HEK293 (cell line): ENCODE measurements around the gene EDAR.

ENCODE experiments used
- CTCF ChIA-PET: fragments of 350-600 bp; formaldehyde crosslinking; extraction: SDS; loops from one replicate; lab custom pipeline; 2021; ENCODE audit warnings: antibody characterized with exemption; lab: Yijun Ruan, JAX
- POLR2A ChIA-PET: fragments of 300-600 bp; formaldehyde crosslinking; extraction: SDS; loops from one replicate; lab custom pipeline; 2020; ENCODE audit warnings: antibody characterized with exemption, inconsistent platforms; lab: Yijun Ruan, JAX
- H3K27ac ChIP-seq: fragments of 200-500 bp; sonication (Bioruptor generic); 2 replicates; pipeline ENCODE4 v1.5.1; 2014; ENCODE audit warnings: low read depth, low read length, control low read depth, inconsistent platforms; ENCODE audit errors: extremely low read depth
- H3K36me3 ChIP-seq, 2 experiments: fragments of 200-500 bp in 1 of 2; sonication (Bioruptor generic) in 1 of 2; 1 replicate in 1 of 2; 2 replicates in 1 of 2; pipeline ENCODE4 v1.5.1; 2014 to 2017; ENCODE audit warnings: inconsistent platforms in 2 of 2, low read length in 2 of 2; ENCODE audit not compliant: control insufficient read depth in 2 of 2, insufficient read depth in 1 of 2
- H3K4me1 ChIP-seq: fragments of 200-500 bp; sonication (Bioruptor generic); 2 replicates; pipeline ENCODE4 v1.5.1; 2014; ENCODE audit warnings: mild to moderate bottlenecking, low read length, inconsistent platforms; ENCODE audit not compliant: control insufficient read depth, insufficient read depth
- H3K4me3 ChIP-seq: 2 replicates; pipeline ENCODE4 v1.5.1; 2011; ENCODE audit warnings: low read depth, mild to moderate bottlenecking, control low read depth, low read length, moderate library complexity
- H3K9me3 ChIP-seq: fragments of 200-500 bp; sonication (Bioruptor generic); 2 replicates; pipeline ENCODE4 v1.5.1; 2014; ENCODE audit warnings: low read depth, low read length, inconsistent platforms; ENCODE audit not compliant: control insufficient read depth, insufficient read depth
- GFI1B ChIP-seq: fragments of 450-650 bp; formaldehyde crosslinking; IDR thresholded peaks from 2 replicates; pipeline ENCODE4 v1.5.1; 2016; ENCODE audit warnings: missing biosample characterization, missing genetic modification characterization
- GLI4 ChIP-seq: fragments of 450-650 bp; formaldehyde crosslinking; IDR thresholded peaks from 2 replicates; pipeline ENCODE4 v1.5.1; 2016; ENCODE audit warnings: missing biosample characterization, missing genetic modification characterization
- HOXA7 ChIP-seq: sonication (generic); formaldehyde crosslinking; IDR thresholded peaks from 2 replicates; pipeline ENCODE4 v1.8.1; 2022; ENCODE audit warnings: missing genetic modification reagents, borderline replicate concordance
- SP2 ChIP-seq: fragments of 450-650 bp; formaldehyde crosslinking; IDR thresholded peaks from 2 replicates; pipeline ENCODE4 v1.5.1; 2016; ENCODE audit warnings: missing biosample characterization, missing genetic modification characterization
- SP7 ChIP-seq: fragments of 450-650 bp; formaldehyde crosslinking; IDR thresholded peaks from 2 replicates; pipeline ENCODE4 v1.5.1; 2016; ENCODE audit warnings: missing biosample characterization, missing genetic modification characterization
- ZBTB8A ChIP-seq: fragments of 450-650 bp; formaldehyde crosslinking; IDR thresholded peaks from 2 replicates; pipeline ENCODE4 v1.5.1; 2016; ENCODE audit warnings: missing biosample characterization, missing genetic modification characterization
- ZFP41 ChIP-seq: fragments of 450-650 bp; formaldehyde crosslinking; IDR thresholded peaks from 2 replicates; pipeline ENCODE4 v1.5.1; 2016; ENCODE audit warnings: missing biosample characterization, missing genetic modification characterization, borderline replicate concordance
- ZIC2 ChIP-seq: fragments of 450-650 bp; formaldehyde crosslinking; IDR thresholded peaks from 2 replicates; pipeline ENCODE4 v1.5.1; 2016; ENCODE audit warnings: missing biosample characterization, missing genetic modification characterization
- ZNF140 ChIP-seq: fragments of 450-650 bp; formaldehyde crosslinking; IDR thresholded peaks from 2 replicates; pipeline ENCODE4 v1.5.1; 2016; ENCODE audit warnings: missing biosample characterization, missing genetic modification characterization
- ZNF175 ChIP-seq: fragments of 450-650 bp; formaldehyde crosslinking; IDR thresholded peaks from 2 replicates; pipeline ENCODE4 v1.5.1; 2016; ENCODE audit warnings: missing biosample characterization, missing genetic modification characterization
- ZNF19 ChIP-seq: fragments of 450-650 bp; formaldehyde crosslinking; IDR thresholded peaks from 2 replicates; pipeline ENCODE4; 2016; ENCODE audit warnings: missing biosample characterization, missing genetic modification characterization, low read depth
- ZNF324 ChIP-seq: fragments of 450-650 bp; formaldehyde crosslinking; IDR thresholded peaks from 2 replicates; pipeline ENCODE4 v1.5.1; 2016; ENCODE audit warnings: missing biosample characterization, missing genetic modification characterization
- ZNF335 ChIP-seq: fragments of 450-650 bp; formaldehyde crosslinking; conservative IDR thresholded peaks from 2 replicates; pipeline ENCODE4 v1.5.1; 2016; ENCODE audit warnings: missing biosample characterization, missing genetic modification characterization
- ZNF404 ChIP-seq: fragments of 450-650 bp; formaldehyde crosslinking; IDR thresholded peaks from 2 replicates; pipeline ENCODE4 v1.5.1; 2017; ENCODE audit warnings: missing biosample characterization, missing genetic modification characterization
- ZNF514 ChIP-seq: fragments of 450-650 bp; formaldehyde crosslinking; IDR thresholded peaks from 2 replicates; pipeline ENCODE4 v1.5.1; 2016; ENCODE audit warnings: missing biosample characterization, missing genetic modification characterization
- ZNF658 ChIP-seq: fragments of 450-650 bp; formaldehyde crosslinking; IDR thresholded peaks from 2 replicates; pipeline ENCODE4; 2016; ENCODE audit warnings: missing biosample characterization, missing genetic modification characterization
- ZNF677 ChIP-seq: fragments of 450-650 bp; IDR thresholded peaks from 2 replicates; pipeline ENCODE4 v1.5.0; 2018; ENCODE audit warnings: missing biosample characterization, mild to moderate bottlenecking, missing genetic modification characterization, moderate library complexity
- TF ChIP-seq, protein P1 (sequence below): fragments of 450-650 bp; formaldehyde crosslinking; conservative IDR thresholded peaks from 2 replicates; pipeline ENCODE4 v1.5.1; 2016; ENCODE audit warnings: low read depth, missing biosample characterization, missing genetic modification characterization
- TF ChIP-seq, protein P2 (sequence below): fragments of 450-650 bp; formaldehyde crosslinking; optimal IDR thresholded peaks from 2 replicates; pipeline ENCODE3; 2016; ENCODE audit warnings: missing biosample characterization, mild to moderate bottlenecking, missing genetic modification characterization
- TF ChIP-seq, protein P3 (sequence below): fragments of 450-650 bp; formaldehyde crosslinking; IDR thresholded peaks from 2 replicates; pipeline ENCODE4 v1.5.1; 2016; ENCODE audit warnings: missing biosample characterization, missing genetic modification characterization
- TF ChIP-seq, protein P4 (sequence below): fragments of 450-650 bp; formaldehyde crosslinking; IDR thresholded peaks from 2 replicates; pipeline ENCODE4; 2016; ENCODE audit warnings: missing biosample characterization, missing genetic modification characterization
- TF ChIP-seq, protein P5 (sequence below): fragments of 450-650 bp; formaldehyde crosslinking; IDR thresholded peaks from 2 replicates; pipeline ENCODE4 v1.5.1; 2016; ENCODE audit warnings: missing biosample characterization, missing genetic modification characterization

The EDAR gene

DNA sequence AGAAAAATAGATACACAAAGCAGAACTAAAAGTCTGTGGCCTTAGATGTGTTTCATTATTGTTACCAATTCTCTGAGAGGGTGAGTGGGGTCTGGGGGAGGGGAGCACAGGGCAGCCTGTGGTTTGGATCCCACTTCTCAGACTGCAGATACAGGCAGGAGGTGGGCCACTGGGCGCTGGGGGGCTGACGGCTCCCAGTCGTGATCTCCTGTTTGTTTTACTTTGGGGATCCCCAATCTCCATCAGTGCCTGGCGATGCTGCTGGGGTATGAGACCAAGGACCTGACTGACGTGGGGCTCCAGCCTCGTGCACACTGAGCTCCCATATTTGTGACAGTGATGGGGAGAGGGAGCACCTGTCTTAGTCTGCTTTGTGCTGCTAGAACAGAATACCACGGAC lies 54.9 kb downstream of the EDAR start:
- Histone ChIP-seq H3K9me3 (no peaks in the 10 kb centered on the region), H3K27ac (no peak overlapping the region), H3K4me1 (peaks cover 9% of the 10 kb centered on the region), H3K4me3 (no peak overlapping the region), H3K36me3 (no peaks in the 10 kb centered on the region)
- POLR2A ChIA-PET: no interaction called here
- TF ChIP-seq HOXA7 (CRISPR knock-in tag) (no peak), ZBTB8A (tag by site-specific recombination) (no peak), ZFP41 (tag by site-specific recombination) (no peak), ZNF335 (tag by site-specific recombination) (no peak), ZNF677 (no peak)
- TF ChIP-seq, protein P1, sequence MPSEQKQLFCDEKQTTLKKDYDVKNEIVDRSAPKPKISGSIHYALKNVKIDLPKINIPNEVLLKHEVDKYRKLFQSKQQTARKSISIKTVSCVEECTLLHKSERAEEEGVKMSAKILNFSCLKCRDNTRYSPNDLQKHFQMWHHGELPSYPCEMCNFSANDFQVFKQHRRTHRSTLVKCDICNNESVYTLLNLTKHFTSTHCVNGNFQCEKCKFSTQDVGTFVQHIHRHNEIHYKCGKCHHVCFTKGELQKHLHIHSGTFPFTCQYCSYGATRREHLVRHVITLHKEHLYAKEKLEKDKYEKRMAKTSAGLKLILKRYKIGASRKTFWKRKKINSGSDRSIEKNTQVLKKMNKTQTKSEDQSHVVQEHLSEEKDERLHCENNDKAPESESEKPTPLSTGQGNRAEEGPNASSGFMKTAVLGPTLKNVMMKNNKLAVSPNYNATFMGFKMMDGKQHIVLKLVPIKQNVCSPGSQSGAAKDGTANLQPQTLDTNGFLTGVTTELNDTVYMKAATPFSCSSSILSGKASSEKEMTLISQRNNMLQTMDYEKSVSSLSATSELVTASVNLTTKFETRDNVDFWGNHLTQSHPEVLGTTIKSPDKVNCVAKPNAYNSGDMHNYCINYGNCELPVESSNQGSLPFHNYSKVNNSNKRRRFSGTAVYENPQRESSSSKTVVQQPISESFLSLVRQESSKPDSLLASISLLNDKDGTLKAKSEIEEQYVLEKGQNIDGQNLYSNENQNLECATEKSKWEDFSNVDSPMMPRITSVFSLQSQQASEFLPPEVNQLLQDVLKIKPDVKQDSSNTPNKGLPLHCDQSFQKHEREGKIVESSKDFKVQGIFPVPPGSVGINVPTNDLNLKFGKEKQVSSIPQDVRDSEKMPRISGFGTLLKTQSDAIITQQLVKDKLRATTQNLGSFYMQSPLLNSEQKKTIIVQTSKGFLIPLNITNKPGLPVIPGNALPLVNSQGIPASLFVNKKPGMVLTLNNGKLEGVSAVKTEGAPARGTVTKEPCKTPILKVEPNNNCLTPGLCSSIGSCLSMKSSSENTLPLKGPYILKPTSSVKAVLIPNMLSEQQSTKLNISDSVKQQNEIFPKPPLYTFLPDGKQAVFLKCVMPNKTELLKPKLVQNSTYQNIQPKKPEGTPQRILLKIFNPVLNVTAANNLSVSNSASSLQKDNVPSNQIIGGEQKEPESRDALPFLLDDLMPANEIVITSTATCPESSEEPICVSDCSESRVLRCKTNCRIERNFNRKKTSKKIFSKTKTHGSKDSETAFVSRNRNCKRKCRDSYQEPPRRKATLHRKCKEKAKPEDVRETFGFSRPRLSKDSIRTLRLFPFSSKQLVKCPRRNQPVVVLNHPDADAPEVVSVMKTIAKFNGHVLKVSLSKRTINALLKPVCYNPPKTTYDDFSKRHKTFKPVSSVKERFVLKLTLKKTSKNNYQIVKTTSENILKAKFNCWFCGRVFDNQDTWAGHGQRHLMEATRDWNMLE (tag by site-specific recombination): no peak
- TF ChIP-seq, protein P2, sequence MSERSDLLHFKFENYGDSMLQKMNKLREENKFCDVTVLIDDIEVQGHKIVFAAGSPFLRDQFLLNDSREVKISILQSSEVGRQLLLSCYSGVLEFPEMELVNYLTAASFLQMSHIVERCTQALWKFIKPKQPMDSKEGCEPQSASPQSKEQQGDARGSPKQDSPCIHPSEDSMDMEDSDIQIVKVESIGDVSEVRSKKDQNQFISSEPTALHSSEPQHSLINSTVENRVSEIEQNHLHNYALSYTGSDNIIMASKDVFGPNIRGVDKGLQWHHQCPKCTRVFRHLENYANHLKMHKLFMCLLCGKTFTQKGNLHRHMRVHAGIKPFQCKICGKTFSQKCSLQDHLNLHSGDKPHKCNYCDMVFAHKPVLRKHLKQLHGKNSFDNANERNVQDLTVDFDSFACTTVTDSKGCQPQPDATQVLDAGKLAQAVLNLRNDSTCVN (tag by site-specific recombination): no peak
- CTCF ChIA-PET: interaction anchor here (0.6 kb wide), 1 partner anchor 33 kb away, joined by 3 read pairs; no protein-coding TSS in a partner anchor

DNA sequence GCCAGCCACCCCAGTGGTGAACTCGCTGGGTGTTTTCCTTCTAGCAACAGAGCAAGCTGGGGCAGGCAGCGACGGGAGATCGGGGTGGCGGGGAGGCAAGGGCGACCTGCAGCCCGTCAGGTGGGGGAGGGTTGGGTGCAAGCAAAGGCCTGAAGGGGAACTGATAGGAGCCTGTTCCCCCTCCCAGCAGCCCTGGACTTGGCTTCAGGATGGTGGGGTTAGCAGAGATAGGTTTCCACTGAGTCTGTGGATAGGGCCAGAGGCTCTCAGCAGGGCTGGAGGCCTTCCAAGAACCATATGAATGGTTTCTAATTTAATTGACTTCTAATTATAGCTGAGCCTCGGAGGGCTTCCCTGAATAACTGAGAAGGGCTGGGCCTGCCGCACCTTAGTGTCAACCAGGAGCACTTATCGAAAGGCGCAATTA lies 55.3 kb downstream of the EDAR start:
- ChIA-PET POLR2A (no interaction called here), CTCF (interaction anchor here (0.6 kb wide), 1 partner anchor 33 kb away, joined by 3 read pairs; no protein-coding TSS in a partner anchor)
- H3K27ac ChIP-seq: no peak overlapping the region
- no peaks in the 10 kb centered on the region for H3K36me3 ChIP-seq
- no peak overlapping the region for H3K4me3 ChIP-seq
- no peaks in the 10 kb centered on the region for H3K9me3 ChIP-seq
- TF ChIP-seq ZIC2 (tag by site-specific recombination): peak; percentile 25; the same call in 1 of the 2 replicates
- TF ChIP-seq ZNF19 (tag by site-specific recombination): no peak
- TF ChIP-seq GLI4 (tag by site-specific recombination): no peak
- TF ChIP-seq, protein P3, sequence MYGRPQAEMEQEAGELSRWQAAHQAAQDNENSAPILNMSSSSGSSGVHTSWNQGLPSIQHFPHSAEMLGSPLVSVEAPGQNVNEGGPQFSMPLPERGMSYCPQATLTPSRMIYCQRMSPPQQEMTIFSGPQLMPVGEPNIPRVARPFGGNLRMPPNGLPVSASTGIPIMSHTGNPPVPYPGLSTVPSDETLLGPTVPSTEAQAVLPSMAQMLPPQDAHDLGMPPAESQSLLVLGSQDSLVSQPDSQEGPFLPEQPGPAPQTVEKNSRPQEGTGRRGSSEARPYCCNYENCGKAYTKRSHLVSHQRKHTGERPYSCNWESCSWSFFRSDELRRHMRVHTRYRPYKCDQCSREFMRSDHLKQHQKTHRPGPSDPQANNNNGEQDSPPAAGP (tag by site-specific recombination): no peak
- TF ChIP-seq ZNF140 (tag by site-specific recombination): no peak
- TF ChIP-seq ZNF175 (tag by site-specific recombination): no peak
- TF ChIP-seq GFI1B (tag by site-specific recombination): no peak
- TF ChIP-seq, protein P4, sequence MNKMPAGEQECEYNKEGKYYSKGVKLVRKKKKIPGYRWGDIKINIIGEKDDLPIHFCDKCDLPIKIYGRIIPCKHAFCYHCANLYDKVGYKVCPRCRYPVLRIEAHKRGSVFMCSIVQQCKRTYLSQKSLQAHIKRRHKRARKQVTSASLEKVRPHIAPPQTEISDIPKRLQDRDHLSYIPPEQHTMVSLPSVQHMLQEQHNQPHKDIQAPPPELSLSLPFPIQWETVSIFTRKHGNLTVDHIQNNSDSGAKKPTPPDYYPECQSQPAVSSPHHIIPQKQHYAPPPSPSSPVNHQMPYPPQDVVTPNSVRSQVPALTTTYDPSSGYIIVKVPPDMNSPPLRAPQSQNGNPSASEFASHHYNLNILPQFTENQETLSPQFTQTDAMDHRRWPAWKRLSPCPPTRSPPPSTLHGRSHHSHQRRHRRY: no peak
- no peak for TF ChIP-seq ZNF658 (tag by site-specific recombination)
- no peak for TF ChIP-seq ZNF514
- peak; percentile 48; the same call in 1 of the 2 replicates for TF ChIP-seq SP7 (tag by site-specific recombination)
- TF ChIP-seq, protein P5, sequence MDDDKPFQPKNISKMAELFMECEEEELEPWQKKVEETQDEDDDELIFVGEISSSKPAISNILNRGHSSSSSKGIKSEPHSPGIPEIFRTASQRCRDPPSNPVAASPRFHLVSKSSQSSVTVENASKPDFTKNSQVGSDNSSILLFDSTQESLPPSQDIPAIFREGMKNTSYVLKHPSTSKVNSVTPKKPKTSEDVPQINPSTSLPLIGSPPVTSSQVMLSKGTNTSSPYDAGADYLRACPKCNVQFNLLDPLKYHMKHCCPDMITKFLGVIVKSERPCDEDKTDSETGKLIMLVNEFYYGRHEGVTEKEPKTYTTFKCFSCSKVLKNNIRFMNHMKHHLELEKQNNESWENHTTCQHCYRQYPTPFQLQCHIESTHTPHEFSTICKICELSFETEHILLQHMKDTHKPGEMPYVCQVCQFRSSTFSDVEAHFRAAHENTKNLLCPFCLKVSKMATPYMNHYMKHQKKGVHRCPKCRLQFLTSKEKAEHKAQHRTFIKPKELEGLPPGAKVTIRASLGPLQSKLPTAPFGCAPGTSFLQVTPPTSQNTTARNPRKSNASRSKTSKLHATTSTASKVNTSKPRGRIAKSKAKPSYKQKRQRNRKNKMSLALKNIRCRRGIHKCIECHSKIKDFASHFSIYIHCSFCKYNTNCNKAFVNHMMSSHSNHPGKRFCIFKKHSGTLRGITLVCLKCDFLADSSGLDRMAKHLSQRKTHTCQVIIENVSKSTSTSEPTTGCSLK (tag by site-specific recombination): no peak
- no peak for TF ChIP-seq SP2 (tag by site-specific recombination)
- TF ChIP-seq ZNF404 (tag by site-specific recombination): no peak
- TF ChIP-seq ZNF324 (tag by site-specific recombination): no peak
- H3K4me1 ChIP-seq: peaks cover 9% of the 10 kb centered on the region
